Measurements from ENCODE around the gene MCC.

Gene MCC

GRCh38 chr5:113068559-113068958, 419.7 kb downstream of the MCC start:
- CTCF ChIA-PET = no interaction called here
- DNase-seq (ENCODE audit: low read depth, low spot score) = no peak

GRCh38 chr5:113067635-113068344, 420.5 kb downstream of the MCC start:
- ChIA-PET CTCF (no interaction called here), POLR2A (no interaction called here)
- TF ChIP-seq CTCF (IDR thresholded peaks at IDR 0.05; ENCODE audit: insufficient read depth, low read length, missing control alignments) = no peak
- no peak for DNase-seq (ENCODE audit: low read depth, low spot score)
- H3K4me3 ChIP-seq (ENCODE audit: low read depth, low read length) = no peak overlapping the region

More at GRCh38 chr5:113068559-113068958, 419.7 kb downstream of the MCC start:
- TF ChIP-seq CTCF (IDR thresholded peaks at IDR 0.05; ENCODE audit: insufficient read depth, low read length, missing control alignments) = no peak
- POLR2A ChIA-PET = no interaction called here
- H3K4me3 ChIP-seq (ENCODE audit: low read depth, low read length) = no peak overlapping the region

- no peak for TF ChIP-seq CTCF (IDR thresholded peaks at IDR 0.05; ENCODE audit: insufficient read depth, low read length, missing control alignments)
- no peak for DNase-seq (ENCODE audit: low read depth, low spot score)
- CTCF ChIA-PET = interaction anchor here (0.7 kb wide), 1 partner anchor 37 kb away, joined by 3 read pairs; no protein-coding TSS in a partner anchor
- POLR2A ChIA-PET = no interaction called here
- no peak overlapping the region for H3K4me3 ChIP-seq (ENCODE audit: low read depth, low read length)
Observed at GRCh38 chr5:113065626-113066025, 422.6 kb downstream of the MCC start.

- ChIA-PET POLR2A (no interaction called here), CTCF (no interaction called here)
- no peak for DNase-seq (ENCODE audit: low read depth, low spot score)
- no peak overlapping the region for H3K4me3 ChIP-seq (ENCODE audit: low read depth, low read length)
- TF ChIP-seq CTCF (IDR thresholded peaks at IDR 0.05; ENCODE audit: insufficient read depth, low read length, missing control alignments) = no peak
Observed at GRCh38 chr5:113064806-113065205, 423.4 kb downstream of the MCC start.

- TF ChIP-seq CTCF (IDR thresholded peaks at IDR 0.05; ENCODE audit: insufficient read depth, low read length, missing control alignments) = no peak
- CTCF ChIA-PET = no interaction called here
- H3K4me3 ChIP-seq (ENCODE audit: low read depth, low read length) = no peak overlapping the region
- no peak for DNase-seq (ENCODE audit: low read depth, low spot score)
- POLR2A ChIA-PET = no interaction called here
Observed at GRCh38 chr5:113063927-113064326, 424.3 kb downstream of the MCC start.

GRCh38 chr5:113062869-113063508, 425.3 kb downstream of the MCC start:
- CTCF ChIA-PET = no interaction called here
- POLR2A ChIA-PET = no interaction called here
- no peak for DNase-seq (ENCODE audit: low read depth, low spot score)
- H3K4me3 ChIP-seq (ENCODE audit: low read depth, low read length) = no peak overlapping the region
- TF ChIP-seq CTCF (IDR thresholded peaks at IDR 0.05; ENCODE audit: insufficient read depth, low read length, missing control alignments) = no peak
